GM21528 (cell line): ENCODE data around the gene SH3GL3.

Experiments used
- ATAC-seq: cut with Tn5 transposase; IDR thresholded peaks from one replicate; pipeline ENCODE4 v1.9.1; 2021; ENCODE audit warnings: mild to moderate bottlenecking, moderate library complexity; ENCODE audit not compliant: unreplicated experiment, low FRiP score

Gene SH3GL3

DNA sequence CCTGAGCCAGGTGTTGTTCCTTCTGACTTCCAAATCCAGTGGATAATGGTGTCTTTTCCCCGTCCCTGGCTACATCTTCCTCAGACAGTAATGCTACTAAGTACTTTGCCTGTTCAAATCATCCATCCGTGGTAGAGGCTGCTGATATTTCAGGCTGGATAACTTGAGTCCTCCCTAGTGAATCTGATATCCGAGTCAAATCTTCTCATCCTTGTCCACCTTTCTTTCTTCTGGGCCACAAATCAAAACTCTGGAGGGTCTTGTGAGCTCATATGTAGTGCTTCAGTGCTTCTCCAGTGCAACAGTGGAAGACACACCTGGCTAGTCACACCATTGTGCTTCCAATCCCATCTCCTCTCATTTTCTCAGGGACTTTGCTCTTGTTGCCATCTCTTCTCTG is 11.2 kb downstream of the SH3GL3 start:
- no peak for ATAC-seq

DNA sequence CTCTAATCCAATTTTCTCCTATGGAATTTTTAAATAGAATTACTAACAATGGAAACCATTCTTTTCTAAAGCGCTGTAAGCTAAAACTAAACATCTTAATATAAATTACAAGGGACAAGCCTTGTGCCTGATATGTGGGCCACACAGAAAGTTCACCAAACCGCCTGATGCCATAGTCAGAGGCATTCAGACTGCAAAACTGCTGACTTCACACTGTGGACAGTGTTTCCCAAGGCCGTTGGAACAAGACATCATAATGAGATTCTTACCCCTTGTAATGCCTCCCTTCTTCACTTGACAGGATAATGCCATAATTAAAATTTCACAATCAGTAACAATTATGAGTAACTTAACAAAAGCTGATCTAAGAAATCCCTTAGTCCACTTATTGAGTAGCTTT is 14.9 kb downstream of the SH3GL3 start:
- no peak for ATAC-seq

DNA sequence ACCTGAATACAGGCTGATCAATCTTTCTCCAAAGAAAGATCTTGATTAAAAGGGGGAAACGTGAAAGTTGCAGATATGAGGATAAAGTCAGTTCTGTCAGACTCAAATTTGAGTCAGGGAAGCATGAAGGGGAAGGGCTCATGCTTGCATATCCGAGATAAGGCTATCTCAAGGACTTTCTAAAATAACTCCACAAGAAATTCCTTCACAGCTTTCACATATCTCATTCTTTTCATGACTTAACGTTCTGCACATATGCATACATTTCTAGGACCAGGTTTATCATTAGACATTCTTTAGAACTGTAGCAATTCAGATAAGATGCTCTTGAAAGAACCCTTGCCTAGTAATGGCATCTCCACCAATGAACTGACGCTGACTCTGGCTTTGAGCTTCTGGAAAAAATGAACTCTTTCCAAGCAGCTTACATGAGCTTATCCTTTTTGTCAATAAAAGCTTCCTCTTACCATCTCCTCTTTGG is 15.9 kb downstream of the SH3GL3 start:
- no peak for ATAC-seq

- no peak for ATAC-seq
Measured at GRCh38 chr15:83470887-83471286, 23.7 kb downstream of the SH3GL3 start.

DNA sequence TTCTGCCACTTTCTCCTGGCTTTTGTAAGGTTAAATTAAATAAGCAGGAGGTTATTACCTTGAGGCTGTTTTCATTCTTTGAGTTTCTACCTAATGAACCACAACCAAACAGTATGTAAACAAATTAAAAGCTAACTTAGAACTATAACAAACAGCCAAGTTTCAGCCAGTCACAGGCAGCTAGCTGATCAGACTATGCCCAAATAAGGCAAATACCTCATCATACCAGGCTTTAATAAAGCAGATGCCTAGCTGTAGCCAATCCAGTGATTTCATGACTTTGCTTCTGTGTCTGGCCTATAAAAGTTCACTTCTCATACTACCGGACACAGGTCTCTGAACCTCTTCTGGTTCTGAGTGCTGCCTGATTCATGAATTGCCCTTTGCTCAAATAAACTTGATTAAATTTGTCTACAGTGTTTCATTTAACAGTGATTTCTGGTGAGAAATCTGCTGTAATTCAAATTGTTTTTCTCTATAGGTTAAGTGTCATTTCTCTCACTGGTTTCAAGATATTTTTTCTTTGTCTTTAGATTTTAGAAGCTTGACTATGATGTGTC is 24.2 kb downstream of the SH3GL3 start:
- no peak for ATAC-seq

DNA sequence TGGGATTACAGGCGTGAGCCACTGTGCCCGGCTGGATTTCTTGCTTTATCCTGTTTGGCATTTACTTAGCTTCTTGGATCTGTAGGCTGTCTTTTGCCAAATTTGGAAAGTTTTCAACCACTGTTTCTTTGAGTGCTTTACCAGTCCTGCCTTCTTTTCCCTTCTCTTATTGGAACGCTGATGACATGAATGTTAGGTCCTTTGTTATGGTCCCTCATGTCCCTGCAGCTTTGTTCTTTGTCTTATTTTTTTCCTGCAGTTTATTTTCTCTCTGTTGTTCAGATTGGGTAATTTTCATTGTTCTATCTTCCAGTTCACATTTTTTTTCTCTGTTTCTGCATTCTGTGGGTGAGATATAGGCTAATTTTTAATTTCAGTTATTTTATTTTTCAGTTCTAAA is 25.0 kb downstream of the SH3GL3 start:
- ATAC-seq, result no peak

DNA sequence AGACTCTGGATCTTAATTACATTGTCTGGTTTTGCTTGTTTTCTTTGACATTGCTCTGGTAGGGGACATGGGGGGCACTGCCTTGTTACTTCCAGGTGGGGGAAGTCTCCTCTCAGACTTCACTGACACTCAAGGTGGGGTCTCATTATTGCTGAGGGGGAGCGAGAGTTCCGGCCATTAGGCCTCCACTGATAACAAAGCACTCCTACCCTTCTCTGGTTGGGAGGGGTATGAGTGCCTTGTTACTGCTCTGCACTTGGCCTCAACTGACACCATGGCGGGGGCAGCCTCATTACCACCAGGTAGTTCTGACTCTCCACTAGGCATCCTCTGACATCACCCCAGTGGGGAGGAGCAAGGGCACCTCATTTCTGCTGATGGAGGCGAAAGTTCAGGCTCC is 25.7 kb downstream of the SH3GL3 start:
- ATAC-seq, result no peak

DNA sequence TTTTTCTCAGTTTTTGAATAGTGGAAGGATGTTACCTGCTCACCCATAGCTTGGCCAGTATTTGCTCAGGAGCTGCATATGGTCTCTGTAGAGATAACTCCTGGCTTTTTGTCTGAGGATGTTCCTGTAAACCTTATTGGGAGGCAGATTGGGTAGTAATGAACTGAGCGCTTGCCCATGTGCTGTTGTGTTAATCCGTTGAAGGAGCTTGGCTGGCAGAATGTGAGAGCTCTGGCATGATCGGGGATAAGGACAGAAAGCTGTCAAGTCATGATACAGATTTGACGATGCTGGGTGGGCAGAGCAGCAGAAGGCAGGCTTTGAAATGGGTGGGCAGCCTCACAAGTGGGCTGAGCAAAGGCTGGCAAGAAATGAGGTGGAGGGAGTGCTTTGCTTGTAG is 27.4 kb downstream of the SH3GL3 start:
- no peak for ATAC-seq

GRCh38 chr15:83475551-83475950 is 28.4 kb downstream of the SH3GL3 start:
- ATAC-seq, result no peak

GRCh38 chr15:83476066-83476465 is 28.9 kb downstream of the SH3GL3 start:
- ATAC-seq, result no peak

GRCh38 chr15:83476708-83477107 is 29.6 kb downstream of the SH3GL3 start:
- ATAC-seq, result no peak

- ATAC-seq, result no peak
Measured at GRCh38 chr15:83477172-83477807, 30.1 kb downstream of the SH3GL3 start.

- ATAC-seq, result no peak
Measured at GRCh38 chr15:83477808-83478537, 30.8 kb downstream of the SH3GL3 start.

- ATAC-seq, result no peak
Measured at GRCh38 chr15:83483612-83484011, 36.5 kb downstream of the SH3GL3 start.

DNA sequence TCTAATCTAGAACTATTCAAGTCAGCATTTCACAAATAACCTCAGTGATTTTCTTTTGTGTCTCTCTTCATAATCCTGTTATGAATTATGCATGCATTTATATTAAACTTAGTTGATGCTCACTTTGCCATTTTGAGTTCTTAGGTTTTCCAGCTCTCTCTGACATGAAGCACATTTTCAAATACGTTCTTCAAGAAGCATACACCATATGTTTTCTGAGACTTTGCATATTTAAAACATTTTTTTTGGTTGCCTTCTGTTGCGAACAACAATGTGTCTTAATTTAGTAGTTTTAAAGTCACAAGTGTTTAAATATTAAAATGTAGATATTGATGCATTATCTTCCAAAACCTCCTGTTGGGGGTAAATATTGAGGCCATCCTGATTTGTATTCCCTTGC is 37.5 kb downstream of the SH3GL3 start:
- ATAC-seq, result no peak

GRCh38 chr15:83486363-83486762 is 39.2 kb downstream of the SH3GL3 start:
- no peak for ATAC-seq

- ATAC-seq, result no peak
Measured at GRCh38 chr15:83487519-83487918, 40.4 kb downstream of the SH3GL3 start.

DNA sequence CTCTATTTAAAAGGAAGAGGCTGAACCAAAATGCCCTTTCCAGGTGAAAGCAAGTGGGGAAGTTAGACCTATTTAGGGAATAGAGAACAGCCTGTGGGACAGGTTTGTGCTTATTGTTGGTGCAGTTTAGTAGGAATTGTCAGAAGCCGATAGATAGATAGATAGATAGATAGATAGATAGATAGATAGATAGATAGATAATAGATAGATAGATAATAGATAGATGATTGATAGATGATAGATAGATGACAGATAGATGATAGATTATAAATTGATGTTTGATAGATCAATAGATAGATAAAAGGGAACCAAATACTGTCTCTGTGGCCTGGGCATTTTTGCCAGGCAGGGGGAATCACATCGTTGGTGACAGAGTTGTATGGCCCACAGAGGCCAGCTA is 42.5 kb downstream of the SH3GL3 start:
- no peak for ATAC-seq

GRCh38 chr15:83491486-83491885 is 44.3 kb downstream of the SH3GL3 start:
- ATAC-seq, result no peak

DNA sequence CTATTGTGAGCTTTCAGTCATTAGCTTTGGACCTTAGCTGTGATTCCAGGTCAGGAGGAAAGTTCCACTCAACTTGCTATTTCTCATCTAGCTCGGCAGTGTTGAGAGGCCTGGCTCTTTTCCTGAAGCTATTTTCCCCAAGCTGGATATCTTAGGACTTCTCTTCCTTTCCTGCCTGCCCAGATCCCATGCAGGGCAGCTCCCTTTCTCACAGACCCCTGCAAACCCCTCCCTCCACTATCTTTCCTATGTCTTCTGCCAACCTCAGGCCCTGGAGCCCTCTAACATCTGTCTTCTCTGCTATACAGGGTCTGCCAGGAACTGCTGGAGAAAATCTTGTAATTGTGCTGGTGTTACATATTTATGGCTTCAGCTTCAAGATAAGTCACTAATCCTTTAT is 49.6 kb downstream of the SH3GL3 start:
- ATAC-seq, result no peak

DNA sequence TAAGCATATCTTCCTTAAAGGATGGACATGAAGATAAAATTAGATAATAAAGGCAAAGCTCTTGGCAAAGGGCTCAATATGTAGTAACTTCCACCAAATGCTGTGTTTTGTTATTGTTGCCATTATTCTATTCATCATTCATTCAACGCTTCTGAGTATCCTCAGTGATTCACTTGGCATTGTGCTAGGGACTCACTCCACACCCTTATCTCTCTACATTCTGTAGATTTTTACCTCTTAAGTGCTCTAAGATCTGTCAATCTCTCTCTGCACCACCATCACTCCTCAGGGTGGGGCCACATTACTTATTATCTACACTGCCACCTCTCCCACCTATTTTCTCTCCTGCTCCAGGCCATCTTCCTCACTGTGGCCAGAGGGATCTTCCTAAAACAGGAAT is 51.2 kb downstream of the SH3GL3 start:
- ATAC-seq, result no peak

GRCh38 chr15:83498801-83499200 is 51.7 kb downstream of the SH3GL3 start:
- ATAC-seq, result no peak
